CD4-positive, alpha-beta T cell treated with Interferon alpha-2 for 1 hour (primary cell): ENCODE results near the gene ANKFY1.
A peak's percentile ranks its signal among the peaks of the same experiment; 100 is the strongest.

ENCODE experiments used
- DNase-seq, 2 donors: peaks; one replicate each; pipeline ENCODE4 v3.0.0-alpha.2; 2020 to 2022

Gene ANKFY1

DNA sequence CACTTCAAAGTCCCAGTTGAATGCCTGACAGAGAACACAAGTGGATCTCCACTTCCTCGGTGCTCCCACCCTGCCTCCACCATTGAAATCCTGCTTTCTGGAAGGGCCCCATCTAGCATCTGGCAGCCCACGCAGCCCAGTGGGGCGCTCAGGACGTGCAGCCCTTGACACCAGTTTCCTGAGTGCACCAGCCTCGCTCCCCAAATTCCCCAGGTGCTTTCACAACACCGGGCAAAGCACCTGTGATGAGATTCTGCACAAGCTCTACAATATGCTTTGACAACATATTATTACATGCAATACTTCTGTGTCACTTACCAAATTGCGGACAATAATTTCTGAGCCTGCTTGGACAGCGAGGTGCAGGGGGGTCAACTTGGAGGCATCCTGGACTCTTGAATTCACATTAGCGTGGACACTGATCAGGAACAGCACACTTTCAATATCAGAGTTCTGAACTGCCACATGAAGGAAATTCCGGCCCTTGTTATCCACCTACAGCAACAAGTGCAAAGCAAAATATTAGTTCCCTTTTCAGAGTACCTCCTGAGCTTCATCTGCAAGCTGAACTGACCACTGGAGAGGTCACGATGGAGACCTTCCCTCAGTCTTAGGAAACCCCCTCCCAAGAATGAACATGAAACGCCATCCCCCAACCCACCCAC is 86.8 kb downstream of the ANKFY1 start:
- no peak for DNase-seq

DNA sequence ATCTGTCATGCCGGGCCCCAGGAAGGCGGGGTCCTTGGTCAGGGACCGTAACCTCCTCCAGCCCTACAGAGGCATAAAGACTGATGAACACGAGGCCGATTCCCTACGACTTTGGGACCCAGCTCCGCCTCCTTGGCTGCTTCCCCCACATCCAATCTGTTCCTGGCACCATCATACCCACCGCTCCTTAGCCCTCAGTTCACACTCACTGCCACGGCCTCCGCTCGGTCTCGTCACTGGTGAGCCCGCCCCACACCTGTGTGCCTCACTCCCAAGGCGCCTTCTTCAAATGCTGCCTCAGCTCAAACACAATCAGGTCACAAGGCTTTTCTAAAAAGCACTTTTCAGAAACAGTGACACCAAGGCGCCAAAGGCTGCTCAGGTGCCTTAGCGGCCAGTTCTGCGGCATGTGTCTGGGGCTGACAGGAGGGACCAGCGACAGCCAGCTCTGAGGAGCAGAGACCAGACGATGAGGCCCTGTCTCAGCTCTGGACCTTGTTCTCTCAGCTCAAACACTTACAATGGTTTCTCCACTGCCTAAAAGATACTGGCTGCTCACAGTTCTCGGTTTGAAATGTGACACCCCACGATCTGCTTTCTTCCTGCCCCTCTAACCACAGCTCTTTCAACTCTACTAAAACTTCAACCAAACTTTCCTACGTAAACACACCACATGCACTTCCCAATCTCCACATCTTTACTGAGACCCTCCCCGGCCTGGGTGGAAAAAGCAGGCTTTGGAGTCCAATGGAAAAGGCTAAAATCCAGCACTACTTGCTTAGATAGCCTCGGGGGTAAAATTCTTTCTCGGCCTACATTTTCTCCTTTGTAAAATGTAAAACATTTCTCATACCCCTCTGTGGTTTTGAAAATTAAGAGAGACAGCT is 87.6 kb downstream of the ANKFY1 start:
- DNase-seq = peak; percentile 20 to 49

DNA sequence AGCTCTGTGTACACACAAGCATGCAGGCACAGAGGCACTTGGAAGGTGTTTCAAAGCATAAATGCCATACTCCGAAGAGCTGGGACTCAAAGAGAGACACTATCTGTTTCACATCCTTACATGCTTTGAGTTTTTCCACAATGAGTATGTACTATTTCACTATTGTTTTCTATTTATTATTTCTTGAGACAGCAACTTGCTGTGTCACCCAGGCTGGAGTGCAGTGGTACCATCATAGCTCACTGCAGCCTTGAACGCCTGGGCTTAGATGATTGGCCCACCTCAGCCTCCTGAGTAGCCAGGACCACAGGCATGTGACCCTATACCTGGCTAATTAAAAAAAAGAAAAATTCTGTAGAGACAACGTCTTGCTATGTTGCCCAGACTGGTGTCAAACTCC is 89.2 kb downstream of the ANKFY1 start:
- no peak for DNase-seq

DNA sequence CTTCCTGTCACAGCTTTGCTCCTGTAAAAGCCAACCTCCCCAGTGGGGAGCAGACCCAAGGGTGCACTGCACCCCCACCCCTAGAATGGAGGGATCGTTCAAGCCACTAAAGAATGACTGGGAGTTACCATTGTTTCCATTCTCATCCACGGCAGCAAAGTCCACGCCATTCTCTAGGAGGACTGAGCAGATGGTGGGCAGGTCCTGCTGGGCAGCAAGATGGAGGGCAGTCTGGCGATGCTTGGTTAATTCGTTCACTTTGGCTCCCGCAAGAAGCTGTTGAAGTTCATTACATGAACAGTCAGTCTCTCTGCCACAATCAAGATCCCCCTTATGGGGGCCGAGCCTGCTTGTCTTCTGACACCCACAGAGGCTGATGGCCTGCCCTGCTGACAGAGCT is 90.0 kb downstream of the ANKFY1 start:
- no peak for DNase-seq

DNA sequence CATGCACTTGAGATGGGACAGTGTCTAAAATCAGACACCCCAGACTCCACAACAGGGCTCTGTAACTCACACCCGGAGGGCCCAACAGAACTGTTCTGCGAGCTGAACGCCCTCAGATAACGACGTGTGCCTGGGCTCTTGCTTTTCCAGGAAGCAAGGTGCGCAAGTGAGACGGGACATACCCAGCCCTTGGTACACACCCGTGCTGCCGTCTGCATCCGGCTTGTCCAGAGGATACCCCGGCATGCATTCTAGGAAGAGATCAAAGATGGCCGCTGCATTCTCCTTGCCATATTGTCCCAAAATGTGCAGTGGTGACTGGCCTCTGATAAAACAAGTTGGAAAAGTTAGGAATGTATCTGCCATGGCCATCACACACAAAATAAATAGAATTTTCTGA is 91.4 kb downstream of the ANKFY1 start:
- DNase-seq = no peak

DNA sequence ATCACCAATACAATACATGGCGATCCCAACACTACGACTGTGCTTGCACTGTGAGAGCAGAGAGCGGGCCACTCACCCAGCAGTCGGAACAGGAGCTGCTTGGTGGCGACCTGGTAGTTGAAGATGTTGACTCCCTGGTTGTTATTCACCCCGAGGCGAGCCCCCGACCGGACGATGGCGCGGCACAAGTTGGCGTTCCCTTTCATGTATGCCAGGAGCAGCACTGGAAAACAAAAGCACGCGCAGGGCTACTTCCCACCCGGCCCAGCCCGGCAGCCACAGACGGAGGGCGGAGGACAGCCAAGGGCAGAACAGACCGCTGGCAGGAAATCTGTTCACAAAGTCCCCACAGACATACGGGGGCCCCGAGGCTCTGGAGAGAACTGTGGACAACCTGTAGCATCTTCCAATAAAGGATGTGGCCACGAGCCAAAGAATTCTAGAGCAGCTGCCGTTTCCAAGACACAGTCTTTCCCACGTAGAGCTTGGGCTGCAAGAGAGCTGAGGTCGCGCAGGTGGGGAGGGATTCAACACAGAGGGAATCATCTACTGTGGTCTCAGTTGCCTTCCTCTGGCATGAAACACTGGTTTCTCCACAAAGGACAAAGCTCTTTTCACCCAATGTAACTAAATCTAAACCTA is 93.0 kb downstream of the ANKFY1 start:
- DNase-seq = no peak

DNA sequence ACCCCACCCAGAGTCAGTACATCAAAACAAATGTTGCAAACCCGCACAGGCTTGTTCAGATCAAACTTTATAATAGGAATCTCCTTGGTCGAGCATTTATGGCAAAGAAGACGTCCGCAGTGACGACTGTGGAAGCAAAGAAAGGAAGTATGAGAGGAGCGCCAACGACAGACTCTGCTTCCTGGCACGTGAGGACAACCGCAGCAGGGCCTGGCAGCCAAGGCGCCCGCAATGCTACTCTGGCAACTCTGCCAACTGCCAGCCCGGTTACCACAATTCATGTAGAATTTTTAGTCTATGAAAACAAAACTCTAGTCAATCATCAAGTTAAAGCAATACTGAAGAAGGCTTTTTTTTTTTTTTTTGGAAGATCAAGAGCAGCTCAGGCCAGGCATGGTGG is 96.0 kb downstream of the ANKFY1 start:
- DNase-seq = peak; percentile 29 to 35

DNA sequence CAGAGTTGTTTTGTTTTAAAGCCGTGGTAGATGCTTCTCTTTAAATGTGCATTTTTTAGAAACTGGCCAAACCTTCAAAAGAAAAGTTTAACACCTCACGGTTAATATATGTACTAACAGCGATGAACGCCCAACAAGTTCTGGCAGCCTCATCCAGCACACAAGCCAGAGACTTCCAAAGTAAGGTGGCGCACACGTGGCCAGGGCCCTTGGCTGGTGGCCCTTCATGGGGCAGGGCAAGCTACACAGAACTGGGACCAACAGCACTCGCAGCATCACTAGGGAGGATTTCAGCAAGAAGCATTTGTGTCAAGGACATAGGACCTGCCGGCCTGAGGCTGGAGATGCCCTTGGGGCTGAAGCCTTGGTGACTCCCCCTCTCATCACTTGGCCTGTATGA is 97.4 kb downstream of the ANKFY1 start:
- DNase-seq = no peak

DNA sequence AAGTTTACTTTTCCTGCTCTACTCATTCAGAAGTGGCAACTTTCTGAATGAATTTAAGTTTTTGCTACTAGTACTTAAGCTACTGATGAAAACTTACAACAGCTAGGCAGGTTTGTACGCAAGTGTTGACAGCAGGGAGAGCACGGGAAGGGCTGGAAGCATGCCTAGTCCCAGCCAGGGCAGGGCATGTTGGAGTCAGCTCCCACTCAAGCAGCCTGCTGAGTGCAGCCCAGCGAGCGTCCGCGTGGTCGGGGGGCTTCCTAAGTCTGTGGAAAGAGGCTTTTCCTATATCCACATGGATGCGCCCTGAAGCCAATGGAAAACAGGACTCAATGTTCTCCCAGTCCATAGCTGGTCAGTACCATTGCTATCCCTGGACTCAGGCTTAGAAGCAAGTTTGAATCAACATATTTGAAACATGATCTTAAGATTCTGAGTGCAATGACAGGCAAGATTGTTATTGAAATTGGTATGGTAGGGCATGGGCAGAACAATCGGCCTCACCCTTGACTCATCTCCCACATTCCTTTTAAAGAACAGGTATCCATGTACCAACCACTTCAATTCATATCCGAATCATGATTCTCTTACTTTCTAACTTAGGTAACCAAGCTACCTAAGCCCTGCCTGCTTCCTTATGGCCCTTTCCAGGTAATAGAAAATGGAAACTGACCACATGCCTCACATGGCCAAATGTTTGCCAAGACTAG is 98.3 kb downstream of the ANKFY1 start:
- no peak for DNase-seq

DNA sequence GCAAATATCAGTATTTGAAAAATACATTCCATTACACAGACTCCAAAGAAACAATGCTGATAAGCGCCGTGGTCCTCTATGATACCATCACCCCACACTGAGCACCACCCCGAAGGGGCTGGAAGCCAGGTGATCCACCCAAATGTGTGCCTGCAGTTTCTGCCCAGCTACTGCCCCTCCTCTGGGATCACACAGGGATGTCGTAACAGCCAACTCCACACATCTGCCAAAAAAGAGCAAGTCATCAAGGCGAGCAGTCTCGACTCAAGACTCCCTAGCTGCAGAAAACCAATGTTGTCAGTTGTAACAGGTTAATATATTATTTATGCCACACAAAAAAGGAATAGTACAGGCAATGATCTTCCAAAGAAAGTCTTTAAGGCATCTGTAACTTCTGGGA is 99.8 kb downstream of the ANKFY1 start:
- DNase-seq = no peak

DNA sequence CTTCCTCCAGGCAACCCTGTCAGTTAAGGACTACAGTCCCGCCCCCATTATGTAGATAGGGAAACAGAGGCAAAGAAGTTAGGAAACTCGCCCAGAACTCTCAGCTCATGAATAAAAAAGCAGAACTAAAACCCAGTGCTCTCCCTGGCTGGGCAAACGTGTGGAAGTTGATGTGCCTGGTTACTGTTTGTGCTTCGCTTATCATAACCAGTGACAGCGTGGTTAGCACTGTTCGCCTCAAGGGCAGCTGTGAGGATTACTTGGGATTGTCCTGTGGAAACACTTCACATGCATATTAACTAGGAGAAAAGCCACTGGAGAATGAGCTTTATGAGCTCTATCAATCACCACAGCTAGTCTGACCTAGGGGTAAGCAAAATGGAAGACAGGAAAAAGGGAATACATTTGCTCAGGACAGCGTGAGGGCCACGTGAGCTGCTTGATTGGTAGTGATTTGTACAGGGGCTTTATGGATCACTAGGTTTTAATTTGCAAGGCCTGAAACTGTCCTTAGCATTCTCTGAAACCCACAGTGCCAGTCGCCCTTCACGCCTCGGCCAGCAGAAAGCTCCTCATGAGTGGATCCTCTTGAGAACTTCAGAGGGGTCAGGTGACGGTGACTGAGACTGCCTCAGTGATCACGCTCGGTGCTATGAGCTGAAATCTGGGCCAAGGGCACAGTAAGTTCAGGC is 100.9 kb downstream of the ANKFY1 start:
- DNase-seq = no peak

DNA sequence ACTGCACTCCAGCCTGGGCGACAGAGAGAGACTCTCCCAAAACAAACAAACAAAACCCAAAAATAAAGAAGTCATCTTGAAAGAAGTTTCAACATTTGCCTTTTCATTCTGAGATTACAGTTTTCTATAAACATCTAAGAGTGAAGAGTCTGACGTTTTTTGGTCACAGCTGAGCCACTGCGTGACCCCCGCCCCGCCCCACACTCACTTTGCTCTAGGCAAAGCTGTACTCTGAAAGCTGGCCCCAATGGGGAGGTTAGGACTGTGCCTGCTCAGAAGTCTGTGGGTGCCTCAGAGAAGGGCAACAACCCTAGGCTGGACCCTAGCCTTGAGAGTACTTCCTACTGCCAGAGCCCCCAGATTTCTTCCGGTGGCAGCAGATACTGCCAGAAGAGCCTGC is 101.5 kb downstream of the ANKFY1 start:
- DNase-seq = no peak

DNA sequence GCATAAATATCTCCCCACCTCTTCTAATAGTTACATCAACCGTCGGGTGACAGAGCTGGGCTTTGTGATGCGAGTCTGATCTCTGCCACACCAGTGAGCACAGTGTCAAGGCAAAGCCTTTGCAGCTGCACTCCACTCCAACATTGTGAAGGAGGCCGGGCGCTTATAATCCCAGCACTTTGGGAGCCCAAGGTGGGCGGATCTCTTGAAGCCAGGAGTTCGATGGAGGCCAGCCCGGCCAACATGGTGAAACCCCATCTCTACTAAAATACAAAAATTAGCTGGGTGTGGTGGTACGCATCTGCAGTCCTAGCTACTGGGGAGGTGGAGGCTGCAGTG is 101.8 kb downstream of the ANKFY1 start:
- DNase-seq = no peak

DNA sequence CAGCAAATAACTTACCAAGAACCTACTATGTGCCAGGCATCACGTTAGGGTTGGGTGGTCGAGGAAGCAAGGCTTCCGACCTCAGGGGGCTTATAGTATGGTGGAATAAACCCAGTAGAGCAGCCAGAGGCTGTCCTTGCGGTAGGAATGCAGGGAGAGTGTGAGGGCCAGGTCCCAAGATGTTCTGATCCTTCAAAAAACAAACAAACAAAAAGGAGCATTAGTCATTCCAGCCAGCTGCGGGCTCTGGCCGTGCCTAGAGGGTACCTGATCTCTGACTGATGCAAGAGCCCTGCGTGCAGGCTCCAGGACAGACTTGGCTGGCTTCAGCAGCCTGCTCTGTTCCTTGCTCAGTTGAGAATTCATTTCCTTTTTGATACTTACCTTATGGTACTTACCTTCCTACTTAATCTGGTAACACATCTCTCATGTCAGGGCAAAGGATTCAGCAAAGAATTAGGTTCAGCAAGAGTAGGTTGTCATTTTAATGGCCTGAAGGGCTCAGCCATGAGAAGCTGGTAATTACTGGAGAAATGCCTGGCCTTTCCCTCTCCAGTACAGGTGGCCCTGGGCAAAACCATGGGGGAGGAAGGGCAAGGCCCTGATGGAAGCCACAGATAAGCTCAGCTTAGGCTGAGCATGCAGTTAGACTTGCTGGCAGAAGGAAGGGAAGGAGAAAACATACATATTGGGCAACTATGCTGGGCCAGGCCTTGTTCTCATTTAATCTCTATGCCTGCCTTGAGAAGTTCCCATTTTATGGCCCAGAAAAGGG is 102.4 kb downstream of the ANKFY1 start:
- no peak for DNase-seq

DNA sequence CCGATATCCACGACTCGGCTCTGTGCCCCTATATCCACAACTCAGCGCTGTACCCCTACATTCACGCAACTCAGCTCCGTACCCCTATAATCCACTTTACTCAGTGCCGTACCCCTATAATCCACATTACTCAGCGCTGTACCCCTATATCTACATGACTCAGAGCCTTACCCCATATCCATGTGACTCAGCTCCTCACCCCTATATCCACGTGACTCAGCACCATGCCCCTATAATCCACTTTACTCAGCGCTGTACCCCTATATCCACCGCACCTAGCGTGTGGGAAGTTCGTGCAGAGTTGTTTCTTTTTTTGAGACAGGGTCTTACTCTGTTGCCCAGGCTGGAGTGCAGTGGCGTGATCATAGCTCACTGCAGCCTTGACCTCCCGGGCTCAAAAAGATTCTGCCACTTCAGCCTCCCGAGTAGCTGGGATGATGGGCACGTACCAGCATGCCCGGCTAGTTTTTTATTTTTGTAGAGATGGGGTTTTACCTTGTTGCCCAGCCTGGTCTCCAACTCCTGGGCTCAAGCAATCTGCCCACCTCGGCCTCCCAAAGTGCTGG is 103.4 kb downstream of the ANKFY1 start:
- DNase-seq = no peak

DNA sequence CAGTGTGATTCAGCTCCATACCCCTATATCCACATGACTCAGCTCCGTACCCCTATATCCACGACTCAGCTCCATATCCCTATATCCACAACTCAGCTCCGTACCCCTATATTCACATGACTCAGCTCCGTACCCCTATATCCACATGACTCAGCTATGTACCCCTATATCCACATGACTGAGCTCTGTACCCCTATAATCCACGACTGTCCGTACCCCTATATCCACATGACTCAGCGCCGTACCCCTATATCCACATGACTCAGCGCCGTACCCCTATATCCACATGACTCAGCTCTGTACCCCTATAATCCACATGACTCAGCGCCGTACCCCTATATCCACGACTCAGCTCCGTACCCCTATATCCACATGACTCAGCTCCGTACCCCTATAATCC is 104.0 kb downstream of the ANKFY1 start:
- DNase-seq = no peak

DNA sequence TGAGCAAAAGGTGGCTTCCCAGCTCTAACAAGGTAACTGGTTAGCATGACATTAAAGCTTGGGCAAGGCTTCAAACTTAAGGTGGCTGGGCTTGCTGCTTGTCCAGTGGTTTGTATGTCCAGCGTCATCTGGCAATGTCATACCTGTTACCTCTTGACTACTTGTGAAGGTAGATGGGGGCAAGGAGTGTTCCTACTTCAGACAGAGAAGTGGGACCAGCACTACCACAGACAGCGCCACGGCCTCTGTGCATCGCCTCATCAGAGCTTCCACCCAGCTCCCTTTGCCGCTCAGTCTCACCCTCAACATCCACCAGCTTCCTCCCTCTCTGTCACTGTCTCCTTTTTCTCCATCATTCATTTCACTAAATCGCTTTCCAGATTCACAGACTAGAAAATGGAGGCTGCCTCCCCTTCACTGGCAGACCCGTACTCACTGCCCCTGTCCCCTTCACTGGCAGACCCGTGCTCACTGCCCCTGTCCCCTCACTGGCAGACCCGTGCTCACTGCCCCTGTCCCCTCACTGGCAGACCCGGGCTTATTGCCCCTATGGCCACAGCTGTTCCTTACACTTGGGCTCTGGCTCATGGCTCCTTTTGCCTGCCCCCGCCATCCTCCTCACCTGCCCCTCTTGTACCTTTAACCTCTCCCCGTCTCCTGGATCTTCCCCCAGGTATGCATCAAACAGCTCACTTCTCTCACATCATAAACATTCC is 106.0 kb downstream of the ANKFY1 start:
- no peak for DNase-seq

DNA sequence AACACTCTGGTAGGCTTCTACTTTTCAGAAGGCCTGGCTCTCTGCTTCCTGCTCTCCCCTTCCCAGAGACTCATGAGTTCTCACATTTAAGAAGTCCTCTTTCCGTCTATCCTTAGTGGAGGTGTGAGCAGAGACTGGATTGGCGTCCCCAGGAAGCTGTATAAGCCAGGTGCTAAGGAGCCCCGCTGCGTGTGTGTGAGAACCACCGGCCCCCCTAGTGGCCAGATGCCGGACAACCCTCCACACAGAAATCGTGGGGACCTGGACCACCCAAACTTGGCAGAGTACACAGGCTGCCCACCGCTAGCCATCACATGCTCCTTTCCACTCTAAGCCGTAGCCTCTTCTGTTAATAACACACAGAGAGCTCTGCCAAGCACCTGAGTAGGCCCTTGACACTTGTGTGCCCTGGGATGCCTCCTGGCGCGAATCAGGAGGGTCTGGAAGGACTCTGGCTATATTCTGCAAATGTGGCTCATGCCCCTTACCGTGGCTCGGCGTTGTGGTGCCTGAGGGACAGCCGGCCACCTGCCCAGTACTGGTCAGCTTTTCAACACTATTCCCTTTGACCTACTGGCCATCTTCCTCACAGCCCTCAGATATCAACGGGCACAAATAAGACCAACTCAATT is 106.9 kb downstream of the ANKFY1 start:
- no peak for DNase-seq

DNA sequence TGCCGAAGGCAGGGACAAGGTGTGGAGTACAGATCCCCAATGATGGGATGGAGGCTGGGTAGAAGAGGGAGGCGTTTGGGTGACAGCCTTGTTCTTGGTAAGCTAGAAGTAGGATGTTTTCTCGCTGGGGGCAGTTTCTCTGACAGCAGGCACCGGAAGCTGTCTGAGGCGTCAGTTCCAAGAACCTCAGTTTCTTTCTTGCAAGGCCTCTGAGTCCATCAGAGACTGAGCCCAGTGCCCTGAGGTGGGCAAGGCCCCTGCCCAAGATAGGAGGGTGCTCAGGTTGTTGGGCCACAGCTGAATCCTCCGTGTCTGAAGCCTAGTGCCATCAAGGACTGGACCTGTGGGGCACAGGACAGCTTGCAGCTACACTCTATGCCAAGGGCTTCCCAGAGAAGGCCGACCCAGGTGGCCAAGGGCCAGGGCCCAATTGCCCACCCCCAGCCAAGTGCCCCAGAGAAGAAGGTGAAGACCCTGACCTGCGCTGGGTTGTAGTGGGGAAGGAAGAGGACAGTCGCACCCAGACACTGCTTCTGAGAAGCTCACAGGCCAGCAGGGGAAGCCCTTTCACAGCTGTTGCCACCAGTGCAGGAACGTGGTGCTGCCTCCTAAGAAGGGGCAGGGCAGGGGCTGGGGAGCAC is 107.7 kb downstream of the ANKFY1 start:
- DNase-seq = peak in 1 of 2 donors; percentile 48

DNA sequence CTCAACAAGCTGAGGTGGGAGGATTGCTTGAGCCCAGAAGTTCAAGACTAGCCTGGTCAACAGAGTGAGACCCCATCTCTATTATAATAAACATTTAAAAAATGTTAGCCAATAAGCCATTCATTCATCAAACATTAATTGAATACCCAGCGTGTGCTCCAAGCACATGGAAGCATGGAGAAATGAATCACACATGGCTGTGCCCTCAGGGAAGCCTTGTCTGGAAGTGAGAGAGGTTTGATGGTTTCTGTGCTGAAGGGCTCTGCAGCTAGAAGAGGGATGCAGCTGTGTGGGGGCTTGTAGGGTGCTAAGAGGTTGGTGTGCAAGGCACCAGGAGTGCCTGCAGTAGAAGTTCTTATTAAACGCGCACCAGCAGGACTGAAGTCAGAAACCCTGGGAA is 109.6 kb downstream of the ANKFY1 start:
- no peak for DNase-seq
